A673 (cell line): Measurements from ENCODE around the gene EXOC3. TPM values are rescaled to one million over a fixed set of nuclear protein-coding genes. Genes with fewer than 3 reads are reported as not detected.

Source experiments
- BruUV-seq: library from RNA; stranded (reverse); fragments of 400-500 nt; replicated peaks from 2 replicates; lab custom pipeline; 2021; lab: Mats Ljungman, UMichigan
- CTCF ChIA-PET: fragments of 300-600 bp; sonication (Branson Sonifier 250); formaldehyde crosslinking; loops from one replicate; lab custom pipeline; 2022; ENCODE audit warnings: antibody characterized with exemption; lab: Charles Lee
- POLR2A ChIA-PET: fragments of 300-600 bp; sonication (Branson Sonifier 250); formaldehyde crosslinking; loops from one replicate; lab custom pipeline; 2022; ENCODE audit warnings: antibody characterized with exemption; ENCODE audit not compliant: low non-redundant PET; lab: Charles Lee
- DNase-seq: peaks from one replicate; pipeline ENCODE4 v3.0.0-alpha.2; 2015; ENCODE audit warnings: low spot score
- H3K27ac ChIP-seq: fragments of 200-600 bp; sonication (generic); 2 replicates; pipeline ENCODE4 v1.5.1; 2016; ENCODE audit warnings: mixed run types, low read depth, mild to moderate bottlenecking, mixed read lengths, antibody characterized with exemption, low read length; ENCODE audit not compliant: poor library complexity, severe bottlenecking
- H3K27me3 ChIP-seq: fragments of 200-600 bp; sonication (generic); replicated peaks from 2 replicates; pipeline ENCODE4 v1.6.1; 2017; ENCODE audit warnings: mixed run types, low read depth, mild to moderate bottlenecking, mixed read lengths, antibody characterized with exemption, low read length; ENCODE audit not compliant: insufficient read depth, poor library complexity
- H3K36me3 ChIP-seq: fragments of 200-600 bp; sonication (generic); 2 replicates; pipeline ENCODE4 v1.6.1; 2016; ENCODE audit warnings: mixed run types, mild to moderate bottlenecking, mixed read lengths, antibody characterized with exemption, low read length; ENCODE audit not compliant: insufficient read depth, poor library complexity, severe bottlenecking
- H3K4me1 ChIP-seq: fragments of 200-600 bp; sonication (generic); 2 replicates; pipeline ENCODE4 v1.6.1; 2017; ENCODE audit warnings: mixed run types, mild to moderate bottlenecking, mixed read lengths, antibody characterized with exemption, low read length; ENCODE audit not compliant: insufficient read depth, poor library complexity, severe bottlenecking
- H3K4me3 ChIP-seq: fragments of 200-600 bp; sonication (generic); 2 replicates; pipeline ENCODE4 v1.5.1; 2016; ENCODE audit warnings: low read depth, mixed run types, mild to moderate bottlenecking, mixed read lengths, low read length; ENCODE audit not compliant: poor library complexity, severe bottlenecking
- H3K9me3 ChIP-seq: fragments of 200-600 bp; sonication (generic); 2 replicates; pipeline ENCODE4 v1.6.1; 2016; ENCODE audit warnings: mixed run types, low read depth, mild to moderate bottlenecking, mixed read lengths, antibody characterized with exemption, low read length; ENCODE audit not compliant: poor library complexity, severe bottlenecking
- EZH2 ChIP-seq: fragments of 200-600 bp; sonication (generic); IDR thresholded peaks from 2 replicates; pipeline ENCODE4 v1.6.1; 2017; ENCODE audit warnings: borderline replicate concordance, low read depth, mild to moderate bottlenecking, mixed read lengths, antibody characterized with exemption, low read length; ENCODE audit not compliant: poor library complexity, severe bottlenecking
- intact Hi-C: fragments of 100-400 bp; cut with micrococcal nuclease; formaldehyde crosslinking; loops from one replicate; pipeline ENCODE4 v1.10.0; 2022; ENCODE audit not compliant: unreplicated experiment
- total RNA-seq: library from RNA; stranded (reverse); gene quantifications from 2 replicates; pipeline ENCODE4 v1.2.3, GENCODE V29; 2021
- TF ChIP-seq, protein P1 (sequence below): fragments of 300-800, 200-600 bp; sonication (generic); conservative IDR thresholded peaks from 2 replicates; pipeline ENCODE4 v1.5.1; 2017; ENCODE audit warnings: low read depth, mild to moderate bottlenecking, antibody characterized with exemption, low read length, moderate library complexity, mixed read lengths

The EXOC3 gene
- total RNA-seq, 1 experiment from 2014 or later, result 46.7 TPM

DNA sequence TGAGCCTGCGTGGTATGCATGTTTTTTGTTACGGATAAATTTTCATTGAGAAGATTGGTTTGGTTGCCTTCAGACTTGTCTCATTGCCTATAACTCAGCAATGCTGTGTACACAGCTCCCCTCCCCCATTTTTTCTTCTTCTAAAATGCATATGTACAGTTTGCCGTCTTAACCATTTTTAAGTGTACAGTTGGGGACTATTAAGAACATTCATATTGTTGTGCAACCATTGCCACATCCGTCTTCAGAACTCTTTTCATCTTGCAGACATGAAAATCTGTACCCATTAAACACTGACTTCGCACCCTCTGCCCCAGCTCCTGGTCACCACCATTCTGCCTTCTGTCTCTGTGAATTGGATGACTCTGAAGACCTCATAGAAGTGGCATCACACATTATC, 6.2 kb downstream of the EXOC3 start:
- Histone ChIP-seq H3K4me1 (peaks cover 4% of the 10 kb centered on the region), H3K27ac (no peak overlapping the region), H3K27me3 (no peaks in the 10 kb centered on the region), H3K4me3 (no peak overlapping the region), H3K9me3 (peaks cover 10% of the 10 kb centered on the region), H3K36me3 (peaks cover 76% of the 10 kb centered on the region)
- intact Hi-C loops, result no loop called here
- ChIA-PET POLR2A (no interaction called here), CTCF (no interaction called here)
- no peak for TF ChIP-seq EZH2
- TF ChIP-seq, protein P1, sequence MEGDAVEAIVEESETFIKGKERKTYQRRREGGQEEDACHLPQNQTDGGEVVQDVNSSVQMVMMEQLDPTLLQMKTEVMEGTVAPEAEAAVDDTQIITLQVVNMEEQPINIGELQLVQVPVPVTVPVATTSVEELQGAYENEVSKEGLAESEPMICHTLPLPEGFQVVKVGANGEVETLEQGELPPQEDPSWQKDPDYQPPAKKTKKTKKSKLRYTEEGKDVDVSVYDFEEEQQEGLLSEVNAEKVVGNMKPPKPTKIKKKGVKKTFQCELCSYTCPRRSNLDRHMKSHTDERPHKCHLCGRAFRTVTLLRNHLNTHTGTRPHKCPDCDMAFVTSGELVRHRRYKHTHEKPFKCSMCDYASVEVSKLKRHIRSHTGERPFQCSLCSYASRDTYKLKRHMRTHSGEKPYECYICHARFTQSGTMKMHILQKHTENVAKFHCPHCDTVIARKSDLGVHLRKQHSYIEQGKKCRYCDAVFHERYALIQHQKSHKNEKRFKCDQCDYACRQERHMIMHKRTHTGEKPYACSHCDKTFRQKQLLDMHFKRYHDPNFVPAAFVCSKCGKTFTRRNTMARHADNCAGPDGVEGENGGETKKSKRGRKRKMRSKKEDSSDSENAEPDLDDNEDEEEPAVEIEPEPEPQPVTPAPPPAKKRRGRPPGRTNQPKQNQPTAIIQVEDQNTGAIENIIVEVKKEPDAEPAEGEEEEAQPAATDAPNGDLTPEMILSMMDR, result no peak
- BruUV-seq, result no TSS peak
- no peak for DNase-seq

DNA sequence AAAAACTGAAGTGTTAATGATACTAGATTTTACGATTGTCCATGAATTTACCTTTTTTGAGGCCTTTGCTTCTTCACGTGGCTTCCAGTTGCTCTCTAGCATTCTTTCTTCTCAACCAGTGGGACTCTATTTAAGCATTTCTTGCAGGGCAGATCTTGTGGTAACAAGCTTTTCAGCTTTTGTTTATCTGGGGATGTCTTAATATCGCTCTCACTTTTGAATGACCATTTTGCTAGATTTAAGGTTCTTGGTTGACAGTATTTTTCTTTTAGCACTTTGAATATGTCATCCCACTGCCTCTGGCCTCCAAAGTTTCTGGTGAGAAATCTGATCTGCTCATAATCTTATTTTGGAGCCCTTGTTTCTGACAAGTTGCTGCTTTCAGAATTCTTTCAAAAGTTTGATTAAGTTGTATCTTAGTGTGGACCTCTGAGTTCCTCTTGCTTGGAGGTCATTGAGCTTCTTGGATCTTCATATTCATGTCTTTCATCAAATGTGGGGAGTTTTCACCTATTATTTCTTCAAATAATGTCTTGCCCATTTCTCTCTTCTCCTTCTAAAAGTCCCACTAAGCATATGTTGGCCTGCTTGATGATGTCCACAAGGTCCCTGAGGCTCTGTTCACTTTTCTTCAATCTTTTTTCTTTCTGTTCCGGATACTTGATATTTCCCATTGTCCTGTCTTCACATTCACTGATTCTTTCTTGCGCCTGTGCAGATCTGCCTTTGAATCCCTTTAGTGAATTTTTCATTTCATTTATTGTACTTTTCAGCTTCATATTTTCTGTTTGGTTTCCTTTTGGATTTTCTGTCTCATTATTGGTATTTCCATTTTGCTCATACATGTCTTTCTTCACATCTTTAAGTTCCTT, 8.8 kb downstream of the EXOC3 start:
- no peaks in the 10 kb centered on the region for H3K4me1 ChIP-seq
- peaks cover 78% of the 10 kb centered on the region for H3K36me3 ChIP-seq
- H3K9me3 ChIP-seq, result peaks cover 10% of the 10 kb centered on the region
- ChIA-PET CTCF (no interaction called here), POLR2A (no interaction called here)
- no peak overlapping the region for H3K27ac ChIP-seq
- H3K27me3 ChIP-seq, result no peaks in the 10 kb centered on the region
- intact Hi-C loops, result no loop called here
- no peak overlapping the region for H3K4me3 ChIP-seq
- TF ChIP-seq, protein P1, result no peak
- TF ChIP-seq EZH2, result no peak
- no peak for DNase-seq
- BruUV-seq, result no TSS peak

DNA sequence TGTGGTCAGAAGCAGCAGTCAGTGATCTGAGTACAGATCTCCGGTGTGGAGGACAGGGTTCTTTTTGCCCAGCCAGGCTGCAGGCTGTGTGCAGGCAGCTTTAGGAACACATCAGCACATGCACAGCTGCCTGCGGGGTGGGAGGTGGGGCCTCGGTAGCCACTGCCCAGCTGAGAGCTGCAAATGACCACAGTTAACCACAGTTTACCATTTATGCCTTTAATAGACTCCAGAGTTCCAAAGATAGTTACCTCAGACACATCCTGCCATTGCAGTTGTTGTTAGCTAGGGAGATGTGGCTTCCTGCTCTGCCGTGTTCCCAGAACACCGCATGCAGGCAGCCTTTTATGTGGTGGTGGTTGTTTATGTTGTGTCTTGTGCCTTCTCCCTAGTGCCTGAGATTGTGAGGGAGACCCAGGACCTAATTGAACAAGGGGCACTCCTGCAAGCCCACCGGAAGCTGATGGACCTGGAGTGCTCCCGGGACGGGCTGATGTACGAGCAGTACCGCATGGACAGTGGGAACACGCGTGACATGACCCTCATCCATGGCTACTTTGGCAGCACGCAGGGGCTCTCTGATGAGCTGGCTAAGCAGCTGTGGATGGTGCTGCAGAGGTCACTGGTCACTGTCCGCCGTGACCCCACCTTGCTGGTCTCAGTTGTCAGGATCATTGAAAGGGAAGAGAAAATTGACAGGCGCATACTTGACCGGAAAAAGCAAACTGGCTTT, 10.2 kb downstream of the EXOC3 start:
- Histone ChIP-seq H3K27me3 (no peaks in the 10 kb centered on the region), H3K9me3 (peaks cover 10% of the 10 kb centered on the region), H3K4me1 (no peaks in the 10 kb centered on the region), H3K27ac (no peak overlapping the region), H3K36me3 (peaks cover 72% of the 10 kb centered on the region), H3K4me3 (no peak overlapping the region)
- ChIA-PET POLR2A (no interaction called here), CTCF (no interaction called here)
- DNase-seq, result no peak
- intact Hi-C loops, result no loop called here
- BruUV-seq, result no TSS peak
- no peak for TF ChIP-seq EZH2
